ENCODE data around the gene GALNT17.
"Not testable (repeated sequence)": the region's sequence is repeated elsewhere in the genome, so short reads cannot be mapped to it uniquely, and the experiment has no call there.

GALNT17 gene

DNA sequence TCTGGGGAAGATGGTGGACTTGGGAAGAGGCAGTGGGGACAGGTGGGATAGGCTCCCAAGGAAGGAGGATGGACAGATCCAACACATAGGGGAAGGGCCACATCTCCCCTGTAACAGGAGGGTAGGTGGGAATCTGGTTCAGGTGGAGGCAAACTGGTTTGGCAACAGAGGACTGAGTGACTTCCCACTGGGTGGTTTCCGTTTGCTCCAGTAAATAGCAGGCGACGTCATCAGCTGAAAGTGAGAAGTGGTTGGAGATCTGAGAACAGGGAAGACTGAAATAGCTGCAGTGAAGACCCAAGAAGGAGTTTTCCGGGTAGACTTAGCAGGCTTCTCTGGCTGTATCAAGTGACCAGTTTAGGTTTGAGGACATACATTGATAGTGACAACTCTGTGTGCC lies 504.4 kb downstream of the GALNT17 start:
- no peak for DNase-seq (ENCODE audit: low read depth)

DNA sequence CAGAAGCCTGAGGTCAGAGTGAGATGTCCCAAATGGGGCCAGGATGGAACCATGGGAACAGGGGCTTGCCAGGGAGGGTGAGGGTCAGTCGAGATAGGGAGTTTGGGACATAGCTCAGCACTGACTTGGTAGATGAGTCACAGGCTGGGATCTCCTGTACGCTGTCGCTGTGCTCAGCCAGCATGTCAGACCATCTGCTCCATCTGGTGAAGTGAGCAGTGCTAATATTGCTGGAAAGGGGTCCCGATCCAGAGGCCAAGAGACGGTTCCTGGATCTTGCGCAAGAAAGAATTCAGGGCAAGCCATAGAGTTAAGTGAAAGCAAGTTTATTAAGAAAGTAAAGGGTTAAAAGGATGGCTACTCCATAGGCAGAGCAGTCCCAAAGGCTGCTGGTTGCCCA lies 505.6 kb downstream of the GALNT17 start:
- no peak for DNase-seq (ENCODE audit: low read depth)

DNA sequence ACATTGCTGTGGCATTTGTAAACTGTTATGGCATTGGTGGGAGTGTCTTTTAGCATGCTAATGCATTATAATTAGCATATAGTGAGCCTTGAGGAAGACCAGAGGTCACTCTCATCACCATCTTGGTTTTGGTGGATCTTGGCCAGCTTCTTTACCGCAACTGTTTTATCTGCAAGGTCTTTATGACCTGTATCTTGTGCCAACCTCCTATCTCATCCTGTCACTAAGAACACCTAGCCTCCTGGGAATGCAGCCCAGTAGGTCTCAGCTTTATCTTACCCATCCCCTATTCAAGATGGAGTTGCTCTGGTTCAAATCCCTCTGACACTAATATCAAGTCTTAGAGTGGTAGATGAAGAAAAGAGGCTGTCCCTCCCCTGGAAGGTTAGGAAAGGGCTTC lies 506.2 kb downstream of the GALNT17 start:
- no peak for DNase-seq (ENCODE audit: low read depth)

DNA sequence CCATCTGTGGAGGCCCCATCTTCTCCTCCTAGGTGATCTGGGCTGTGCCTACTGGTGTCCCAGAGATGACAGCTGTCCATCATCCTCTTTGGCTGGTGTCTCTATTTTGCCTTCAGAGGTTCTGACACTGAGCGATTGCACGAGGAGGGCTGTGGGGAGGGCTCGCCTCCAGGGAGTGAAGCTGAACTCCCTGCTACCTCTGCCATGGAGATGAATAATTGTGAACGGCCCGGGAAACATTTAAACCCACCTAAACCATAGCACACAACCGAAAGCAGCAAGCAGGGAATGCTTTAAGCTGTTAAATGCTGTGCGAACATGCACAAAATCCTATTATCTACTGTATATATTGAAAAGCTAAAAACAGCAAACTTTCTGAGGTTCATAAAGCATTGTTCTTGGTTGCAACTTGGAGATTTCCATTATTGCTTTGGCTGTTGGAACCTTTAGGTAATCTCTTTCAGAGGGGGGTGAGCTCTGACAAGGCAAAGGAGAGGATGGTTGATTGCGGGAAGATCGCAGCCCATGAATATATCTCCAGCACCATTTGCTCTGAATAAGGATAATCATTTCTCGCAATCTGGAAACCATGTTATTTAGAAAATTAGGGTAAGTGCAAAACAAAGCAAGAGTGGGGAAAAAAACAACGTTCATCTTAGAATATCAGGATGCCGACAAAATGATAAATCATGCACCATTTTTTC lies 507.6 kb downstream of the GALNT17 start:
- DNase-seq (ENCODE audit: low read depth): no peak

DNA sequence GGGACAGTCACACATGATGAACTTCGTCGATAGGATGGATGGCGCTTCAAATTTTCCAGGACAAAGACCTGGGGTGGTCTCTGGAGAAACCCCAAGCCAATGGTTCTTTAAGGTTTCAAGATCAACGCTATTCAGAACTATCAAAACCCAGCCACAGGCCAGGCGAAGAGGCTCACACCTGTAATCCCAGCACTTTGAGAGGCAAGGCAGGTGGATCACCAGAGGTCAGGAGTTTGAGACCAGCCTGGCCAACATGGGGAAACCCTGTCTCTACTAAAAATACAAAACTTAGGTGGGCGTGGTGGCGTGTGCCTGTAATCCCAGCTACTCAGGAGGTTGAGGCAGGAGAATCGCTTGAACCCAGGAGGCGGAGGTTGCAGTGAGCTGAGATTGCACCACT lies 511.1 kb downstream of the GALNT17 start:
- DNase-seq (ENCODE audit: low read depth): not testable (repeated sequence)

DNA sequence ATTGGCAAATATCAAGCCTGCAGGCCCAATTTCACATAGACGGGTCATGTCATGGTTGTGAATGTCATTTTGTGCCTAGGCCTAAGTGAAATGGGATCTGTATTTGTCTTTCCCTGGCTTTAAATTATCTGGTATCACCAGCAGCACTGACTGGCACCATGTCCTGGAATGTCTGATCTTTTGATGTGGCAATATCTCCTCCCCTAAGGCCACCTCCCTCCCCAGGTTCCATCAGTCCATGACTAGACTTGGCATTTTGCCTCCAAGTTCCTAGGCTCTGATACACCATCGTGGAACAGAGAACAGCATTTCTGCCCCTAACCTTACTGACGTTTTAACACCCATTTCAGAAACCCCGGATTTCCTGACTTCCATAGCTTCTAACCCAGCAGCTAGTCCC lies 513.9 kb downstream of the GALNT17 start:
- DNase-seq (ENCODE audit: low read depth): no peak

DNA sequence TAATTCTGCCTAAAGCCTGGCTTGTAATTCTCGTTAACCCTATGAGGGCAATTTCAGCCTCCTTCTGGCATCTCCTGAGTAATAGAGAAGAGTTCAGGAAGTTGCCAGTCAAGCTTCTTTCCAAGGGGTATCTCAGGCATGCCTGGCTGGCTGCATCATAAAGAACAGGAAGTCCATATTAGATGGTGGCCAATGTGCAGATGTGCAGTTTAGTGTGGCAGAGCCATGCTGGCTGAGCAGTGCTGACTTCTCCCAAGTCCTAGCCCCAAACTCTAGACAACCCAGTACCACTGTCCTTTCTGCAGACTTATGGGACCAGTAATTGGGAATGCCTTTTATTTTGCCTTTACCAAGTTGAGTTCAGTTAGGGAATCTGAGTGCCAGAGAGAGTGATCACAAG lies 517.9 kb downstream of the GALNT17 start:
- no peak for DNase-seq (ENCODE audit: low read depth)

DNA sequence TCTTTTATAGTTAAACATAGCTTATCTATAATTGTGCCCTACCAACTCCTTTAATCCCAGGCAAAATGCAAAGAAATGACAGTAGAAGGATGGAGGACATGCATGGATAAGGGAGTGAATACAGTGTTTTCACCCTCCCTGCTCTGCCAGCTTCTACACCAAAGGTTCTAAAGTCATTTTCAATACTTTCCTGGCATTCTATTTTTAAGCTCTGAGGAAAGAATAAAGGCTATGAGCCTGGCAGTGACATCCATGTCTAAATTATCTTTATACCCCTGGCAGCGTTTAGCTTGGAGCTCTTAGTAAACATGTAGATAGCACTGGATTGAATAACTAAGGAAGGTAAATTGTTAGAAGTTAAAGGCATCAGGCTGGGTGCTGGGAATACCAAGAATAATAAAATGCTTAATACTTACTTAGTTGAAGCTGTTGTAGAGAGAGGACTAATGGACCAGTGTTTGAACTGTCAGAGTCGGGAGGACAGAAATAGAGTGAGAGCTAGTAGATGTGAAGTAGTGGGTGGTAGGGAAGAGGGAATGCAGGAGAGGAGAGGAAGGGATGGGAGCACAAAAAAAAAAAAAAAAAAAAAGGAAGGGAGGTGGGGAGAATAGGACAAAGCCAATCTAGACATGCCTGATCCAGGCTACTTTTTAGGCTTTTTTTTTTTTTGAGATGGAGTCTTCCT lies 518.9 kb downstream of the GALNT17 start:
- no peak for DNase-seq (ENCODE audit: low read depth)

DNA sequence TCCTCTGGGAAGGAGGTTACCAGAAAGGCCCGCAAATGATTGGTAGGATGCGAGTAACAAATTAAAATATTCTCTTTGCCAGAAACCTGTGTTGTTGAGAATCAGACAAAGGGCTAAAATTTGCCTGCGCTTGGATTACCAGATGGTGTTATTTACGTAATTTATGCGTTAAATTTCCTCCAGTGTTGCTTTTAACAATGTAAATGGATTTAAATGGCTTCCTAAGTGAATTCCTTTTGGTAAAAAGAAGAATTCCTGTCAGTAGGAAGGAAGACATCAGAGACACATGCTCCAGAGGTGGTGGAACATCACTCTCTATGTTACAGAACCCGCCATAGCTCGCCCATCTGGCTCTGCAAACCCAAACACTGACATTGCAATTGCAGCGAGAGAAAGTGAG lies 520.6 kb downstream of the GALNT17 start:
- DNase-seq (ENCODE audit: low read depth): no peak

DNA sequence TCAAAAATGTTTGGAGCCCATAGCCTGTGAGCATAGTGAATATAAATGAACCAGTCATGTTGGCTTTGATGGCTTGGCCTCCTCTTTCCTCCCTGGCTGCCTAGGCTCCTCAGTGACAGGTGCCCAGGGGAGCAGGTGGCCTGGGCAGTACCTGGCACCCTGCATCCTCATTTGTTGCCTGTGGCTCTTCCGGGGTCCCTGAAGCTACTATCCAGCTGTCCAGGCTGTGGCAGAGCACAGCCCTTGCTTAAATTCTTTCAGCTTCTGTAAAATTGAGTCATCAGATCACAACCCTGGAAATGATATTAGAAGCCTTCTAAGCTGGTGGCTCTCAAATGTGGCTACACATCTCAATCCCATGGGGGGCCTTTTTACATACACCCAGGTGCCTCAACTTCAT lies 525.4 kb downstream of the GALNT17 start:
- no peak for DNase-seq (ENCODE audit: low read depth)

DNA sequence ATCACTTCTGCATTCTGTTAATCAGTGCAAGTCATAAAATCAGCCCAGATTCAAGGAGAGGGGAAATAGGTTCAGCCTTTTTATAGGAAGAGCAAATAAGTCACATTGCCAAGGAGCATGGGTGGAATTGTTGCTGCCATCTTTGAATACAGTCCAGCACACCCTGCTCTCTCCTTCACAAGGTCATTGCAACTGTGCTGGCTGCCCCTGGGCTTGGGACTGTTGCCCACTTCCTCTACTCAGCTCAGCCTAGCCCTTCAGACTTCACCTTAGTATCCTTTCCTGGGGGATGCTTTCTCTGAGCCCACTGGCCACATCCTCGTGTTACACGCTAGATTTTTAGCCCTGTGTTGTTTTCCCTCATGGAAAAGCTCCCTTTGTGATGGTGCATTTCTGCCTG lies 527.7 kb downstream of the GALNT17 start:
- no peak for DNase-seq (ENCODE audit: low read depth)

DNA sequence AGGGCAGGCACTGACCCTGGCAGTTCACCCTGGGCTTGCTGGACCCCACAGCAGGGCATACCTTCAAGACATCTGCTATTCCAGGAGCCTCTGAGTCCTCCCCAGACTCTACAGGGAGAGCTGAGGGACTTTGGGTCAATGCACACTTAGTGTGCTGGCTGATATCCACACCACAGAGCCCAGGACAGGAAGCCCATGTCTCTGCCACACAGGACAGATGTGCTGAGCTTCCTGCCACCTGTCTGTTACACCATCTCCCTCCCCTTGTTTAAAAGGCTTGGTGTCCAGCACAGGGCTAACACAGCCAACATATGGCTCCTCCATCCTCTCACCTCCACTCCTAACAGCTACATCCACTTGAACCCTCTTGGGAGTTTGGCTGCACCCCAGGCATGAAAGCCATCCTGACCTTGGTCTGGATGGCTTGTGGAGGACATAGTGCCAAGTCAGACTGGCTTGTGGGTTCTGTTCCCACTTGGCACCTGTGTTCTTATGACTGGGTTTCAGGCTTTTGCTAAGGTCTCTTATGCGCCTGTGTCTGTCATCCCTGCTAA lies 529.8 kb downstream of the GALNT17 start:
- DNase-seq (ENCODE audit: low read depth): no peak

DNA sequence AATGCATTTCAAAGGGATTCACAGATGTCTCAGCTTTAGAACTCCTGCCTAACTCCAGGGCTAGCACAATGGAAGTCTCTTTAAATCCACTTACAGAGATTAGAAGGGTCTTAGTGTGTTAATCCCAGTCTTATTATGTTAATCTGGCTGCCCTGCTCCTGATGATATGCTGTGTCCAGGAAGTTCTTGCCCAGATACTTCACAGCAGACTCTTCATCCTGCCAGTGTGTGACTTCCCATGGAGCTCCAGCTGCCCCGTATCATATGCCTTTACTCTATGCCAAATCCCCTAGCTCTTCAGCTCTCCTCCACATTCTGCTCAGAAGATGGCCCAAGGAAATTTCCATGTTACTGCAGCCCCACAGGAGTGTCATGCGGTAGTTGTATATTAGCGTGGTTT lies 533.8 kb downstream of the GALNT17 start:
- DNase-seq (ENCODE audit: low read depth): no peak

DNA sequence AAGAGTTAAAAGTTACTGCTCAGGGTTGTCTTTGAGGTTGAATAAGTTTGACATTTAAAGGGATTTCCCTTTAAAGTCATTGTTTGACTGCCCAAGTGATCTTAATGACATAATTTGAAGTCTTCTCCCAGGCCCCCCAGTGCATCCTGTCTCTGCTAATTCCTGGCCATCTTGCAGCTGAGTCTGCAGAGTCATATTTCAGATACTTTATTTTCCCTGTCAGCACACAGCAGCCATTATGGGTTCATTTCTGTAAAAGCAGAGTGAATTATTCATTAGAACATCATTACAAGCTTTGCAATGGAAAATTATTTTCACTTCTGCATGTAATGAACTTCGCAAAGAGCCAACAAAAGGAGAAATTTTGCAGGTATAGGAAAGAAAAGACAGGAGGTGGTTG lies 536.6 kb downstream of the GALNT17 start:
- no peak for DNase-seq (ENCODE audit: low read depth)

DNA sequence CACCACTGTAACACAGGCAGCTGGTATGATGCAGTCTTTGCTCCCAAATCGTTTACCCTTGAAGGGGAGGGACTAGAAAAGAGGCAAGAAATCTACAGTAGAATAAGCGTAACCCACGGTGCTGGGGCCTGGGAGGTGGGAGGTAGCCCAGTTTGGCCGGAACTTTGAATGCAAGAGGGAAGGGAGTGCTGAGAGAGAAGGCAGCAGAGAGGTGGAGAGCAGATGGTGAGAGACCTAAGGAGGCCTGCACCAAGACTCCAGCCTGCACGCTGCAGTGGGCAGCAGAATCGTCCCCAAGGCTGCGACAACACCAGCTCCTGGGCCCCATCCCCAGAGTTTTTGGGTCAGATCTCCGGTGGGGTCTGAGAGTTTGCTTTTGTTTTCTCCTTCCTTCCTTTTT lies 547.5 kb downstream of the GALNT17 start:
- no peak for DNase-seq (ENCODE audit: low read depth)

DNA sequence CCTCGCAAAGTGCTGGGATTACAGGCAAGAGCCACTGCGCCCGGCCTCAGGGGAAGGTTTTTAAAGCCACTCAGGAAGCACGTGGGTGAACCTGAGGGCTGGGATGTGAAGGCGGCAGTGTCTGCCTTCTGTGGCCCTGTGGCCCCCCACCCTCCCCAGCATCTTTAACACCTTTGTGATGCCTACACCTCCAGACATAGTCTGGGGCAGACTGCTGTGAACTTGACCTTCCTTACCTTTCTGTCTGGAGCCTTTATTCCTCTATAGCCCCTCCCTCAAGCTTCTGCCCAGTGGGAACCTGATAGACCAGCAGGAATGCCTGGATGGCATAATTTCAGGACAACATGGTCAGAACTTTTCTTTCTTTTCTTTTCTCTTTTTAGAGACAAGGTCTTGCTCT lies 550.2 kb downstream of the GALNT17 start:
- no peak for DNase-seq (ENCODE audit: low read depth)

DNA sequence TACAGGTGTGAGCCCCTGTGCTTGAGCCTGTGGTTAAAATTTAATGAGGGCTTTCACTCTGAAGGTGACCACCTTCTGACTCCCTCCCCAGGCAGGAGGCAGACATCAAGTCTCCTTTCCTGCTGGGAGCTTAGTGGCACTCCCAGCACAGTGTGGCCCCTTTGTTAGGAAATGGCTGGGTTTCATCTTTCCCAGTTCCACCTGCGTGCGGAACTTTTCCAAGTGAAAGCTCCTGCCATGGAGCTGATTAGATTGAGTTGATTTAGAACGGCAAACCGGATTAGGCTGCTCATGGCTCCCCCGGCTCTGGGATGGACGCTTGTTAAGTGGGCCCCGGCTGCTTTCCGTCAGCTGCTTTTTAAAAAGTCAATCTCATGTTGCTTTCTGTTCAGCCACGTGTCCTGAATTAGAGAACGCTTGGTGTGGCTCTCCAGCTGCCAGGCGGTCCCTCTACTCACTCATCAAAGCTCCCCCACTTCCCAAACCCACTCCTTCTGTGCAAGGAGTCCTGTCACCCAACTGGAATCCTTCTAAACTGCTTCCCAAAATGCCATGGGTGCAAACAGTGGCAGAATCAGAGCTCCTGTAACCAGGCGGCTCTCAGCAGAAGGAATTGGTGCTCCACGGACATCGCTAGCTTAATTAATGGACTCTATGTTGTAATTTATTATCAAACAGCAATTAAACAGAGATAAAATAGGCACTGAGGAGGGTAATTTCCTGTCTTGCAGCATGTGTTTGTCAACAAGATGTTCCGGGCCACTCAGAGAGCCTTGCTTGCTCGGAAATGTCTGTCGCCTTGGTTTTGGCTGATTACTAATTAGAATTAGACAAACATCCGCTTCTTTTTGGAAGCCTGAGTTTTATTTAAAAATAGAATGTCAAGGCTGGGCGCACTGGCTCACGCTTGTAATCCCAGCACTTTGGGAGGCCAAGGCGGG lies 551.2 kb downstream of the GALNT17 start:
- no peak for DNase-seq (ENCODE audit: low read depth)

DNA sequence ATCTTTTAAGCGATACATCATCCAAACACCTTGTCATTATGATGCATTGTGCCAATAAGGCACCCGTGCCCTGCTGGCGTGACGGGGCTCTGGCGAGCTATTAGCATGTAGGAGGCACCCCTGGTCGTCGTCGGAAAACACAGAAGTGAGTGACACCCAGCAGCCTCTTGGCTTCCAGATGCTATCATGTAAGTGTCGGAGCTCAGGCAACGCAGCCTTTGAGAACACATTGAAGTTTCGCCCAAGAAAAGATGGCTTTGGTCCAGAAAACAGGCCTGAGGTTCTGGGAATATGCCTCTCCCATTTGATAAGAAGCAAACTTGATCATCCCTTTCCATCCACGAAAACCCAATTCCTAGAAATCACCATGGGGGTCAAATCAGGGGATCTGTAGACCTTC lies 555.3 kb downstream of the GALNT17 start:
- no peak for DNase-seq (ENCODE audit: low read depth)

DNA sequence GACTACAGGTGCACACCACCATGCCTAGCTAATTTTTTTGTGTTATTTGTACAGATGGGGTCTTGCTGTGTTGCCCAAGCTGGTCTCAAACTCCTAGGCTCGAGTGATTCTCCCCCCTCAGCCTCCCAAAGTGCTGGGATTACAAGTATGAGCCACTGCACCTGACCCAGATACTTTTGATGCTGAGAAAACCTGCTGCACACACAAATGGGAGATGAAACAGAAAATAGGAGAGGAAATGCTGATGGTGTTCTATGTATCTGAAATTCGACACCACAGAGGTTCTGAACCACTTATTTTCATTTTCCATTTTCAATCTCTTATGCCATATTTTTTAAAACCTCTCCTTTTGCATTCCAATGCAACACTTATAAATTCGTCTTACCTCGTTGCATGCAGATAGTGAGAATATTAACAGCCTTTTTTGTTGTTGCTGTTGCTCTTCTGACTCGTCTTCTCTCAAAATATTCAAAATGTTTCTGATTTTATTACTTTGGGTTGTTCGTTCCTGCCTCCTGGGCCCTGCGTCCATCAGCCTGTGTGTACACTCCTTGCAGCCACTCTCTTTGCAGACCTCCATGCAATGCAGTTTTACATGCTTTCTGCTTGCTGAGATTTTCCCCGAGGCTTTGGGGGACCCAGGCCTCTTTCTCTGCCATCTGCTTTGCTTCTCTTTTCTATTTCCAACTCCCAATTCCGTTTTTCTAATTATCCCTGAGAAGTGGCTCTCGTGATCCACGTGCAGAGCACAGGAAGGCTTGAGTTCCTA lies 556.1 kb downstream of the GALNT17 start:
- DNase-seq (ENCODE audit: low read depth): no peak

DNA sequence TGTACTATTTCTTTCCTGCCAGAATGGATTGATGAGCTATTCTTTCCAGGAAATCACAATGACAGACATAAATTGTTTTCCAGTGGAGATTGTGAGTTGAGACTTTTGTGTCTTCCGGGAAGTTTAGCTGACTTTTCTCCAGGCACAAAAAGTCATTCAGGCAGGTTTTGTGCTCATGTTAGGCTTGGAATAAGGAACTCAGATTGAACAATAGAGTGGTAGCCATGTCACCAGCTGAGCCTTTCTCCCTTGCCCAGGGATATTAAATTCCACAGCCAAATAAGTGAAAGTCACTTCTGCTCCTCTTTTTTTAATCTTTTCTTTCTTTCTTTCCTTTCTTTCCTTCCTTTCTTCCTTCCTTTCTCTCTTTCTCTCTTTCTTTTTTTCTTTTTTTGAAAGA lies 559.6 kb downstream of the GALNT17 start:
- DNase-seq (ENCODE audit: low read depth): no peak

DNA sequence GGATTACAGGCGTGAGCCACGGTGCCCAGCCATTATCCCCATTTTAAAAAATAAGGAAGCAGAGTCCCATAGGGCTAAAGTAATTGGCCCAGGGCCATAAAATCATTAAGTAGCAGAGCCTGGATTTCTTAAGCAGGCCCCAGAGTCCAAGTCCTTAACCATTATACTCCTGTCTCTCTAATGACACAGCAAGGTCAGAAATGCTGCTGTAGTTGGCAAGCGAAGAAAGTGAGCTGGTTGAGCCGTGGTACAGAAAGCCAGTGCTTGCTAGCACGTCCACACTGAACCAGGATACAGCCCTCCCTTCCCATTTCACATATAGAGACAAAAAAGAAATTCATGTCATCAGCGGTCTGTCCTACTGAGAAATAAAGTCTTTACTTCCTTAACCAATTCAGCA lies 562.7 kb downstream of the GALNT17 start:
- DNase-seq (ENCODE audit: low read depth): no peak

DNA sequence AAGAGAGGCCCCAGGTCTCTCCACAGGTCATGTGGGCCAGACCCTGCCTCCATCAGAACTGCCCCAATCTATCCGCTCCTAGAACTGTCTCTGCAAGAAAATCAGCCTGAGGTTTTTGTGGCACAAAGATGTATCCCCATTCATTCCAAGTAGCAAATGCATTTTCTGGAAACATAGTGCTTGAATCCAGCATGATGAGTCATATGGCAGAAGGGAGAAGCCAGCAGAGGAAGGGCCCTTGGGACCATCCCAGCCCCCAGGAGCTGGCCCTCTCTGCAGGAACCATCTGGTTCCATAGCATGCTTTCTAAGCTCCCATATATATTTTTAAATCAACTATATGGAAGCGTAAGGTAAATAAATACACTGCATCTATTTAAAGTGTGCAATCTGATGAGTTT lies 563.2 kb downstream of the GALNT17 start:
- DNase-seq (ENCODE audit: low read depth): no peak

Measured in amniotic epithelial cell (primary cell).